Anterior cingulate cortex (tissue), 58 donors: ENCODE results near the gene NUTM2F.
"Not testable (repeated sequence)": the region's sequence is repeated elsewhere in the genome, so short reads cannot be mapped to it uniquely, and the experiment has no call there.

Source experiments
- DNase-seq, 58 donors: peaks; one replicate each; lab custom pipeline; 2025; lab: John Stamatoyannopoulos, UW

NUTM2F gene

DNA sequence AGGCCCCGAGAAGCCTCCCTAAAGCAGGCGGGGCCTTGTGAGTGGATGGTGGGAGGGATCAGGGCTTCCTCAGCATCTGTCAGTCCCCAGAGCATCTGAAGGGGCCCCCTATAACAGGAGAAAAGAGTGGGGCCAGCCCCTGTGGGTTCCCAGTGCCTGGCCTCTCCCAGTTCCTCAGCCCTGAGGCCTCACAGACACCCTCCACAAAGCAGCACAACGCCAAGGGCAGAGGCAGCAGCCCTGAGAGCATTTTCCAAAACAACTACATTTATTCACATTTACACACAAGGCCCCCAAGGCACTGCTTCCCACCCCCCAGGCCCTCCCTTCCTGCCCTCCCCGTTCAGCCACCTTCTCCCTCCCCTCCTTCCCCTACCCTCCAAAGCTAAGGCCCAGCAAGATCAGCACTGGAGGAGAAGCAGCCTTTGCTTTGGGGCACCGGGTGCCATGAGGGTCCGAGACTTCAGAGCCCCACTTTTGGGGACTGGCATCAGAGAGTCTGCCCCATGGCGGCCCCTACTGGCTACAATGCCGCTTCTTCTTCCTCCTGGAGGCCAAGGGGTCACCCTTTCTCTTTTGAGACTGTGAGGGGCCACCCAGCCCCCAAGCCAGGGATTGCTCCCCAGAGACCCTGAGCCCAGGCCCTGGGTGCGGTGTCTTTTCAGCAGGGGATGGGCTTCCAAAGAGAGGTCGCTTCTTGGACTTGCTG is 10.3 kb downstream of the NUTM2F start:
- DNase-seq = not testable (repeated sequence)

DNA sequence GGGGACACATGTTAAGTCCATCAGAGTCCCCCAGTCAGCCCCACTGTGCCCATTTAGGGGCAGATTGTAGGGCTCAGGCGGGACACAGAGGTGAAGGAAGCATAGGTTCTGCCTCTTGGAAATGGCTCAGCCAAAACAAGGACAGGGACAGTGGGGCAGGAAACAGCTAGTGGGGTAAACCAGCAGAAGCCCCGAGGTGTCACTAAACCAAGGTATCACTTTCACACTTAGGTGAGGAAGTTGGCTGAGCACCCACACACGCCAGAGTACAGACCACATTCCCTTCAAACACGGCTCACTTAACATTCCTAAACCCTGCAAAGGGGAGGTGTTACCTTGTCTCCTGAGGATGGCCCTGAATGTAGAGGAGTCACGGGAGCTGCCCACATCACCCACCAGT is 12.2 kb downstream of the NUTM2F start:
- not testable (repeated sequence) for DNase-seq

- not testable (repeated sequence) for DNase-seq
Measured at GRCh38 chr9:94315034-94315984, 13.1 kb downstream of the NUTM2F start.

DNA sequence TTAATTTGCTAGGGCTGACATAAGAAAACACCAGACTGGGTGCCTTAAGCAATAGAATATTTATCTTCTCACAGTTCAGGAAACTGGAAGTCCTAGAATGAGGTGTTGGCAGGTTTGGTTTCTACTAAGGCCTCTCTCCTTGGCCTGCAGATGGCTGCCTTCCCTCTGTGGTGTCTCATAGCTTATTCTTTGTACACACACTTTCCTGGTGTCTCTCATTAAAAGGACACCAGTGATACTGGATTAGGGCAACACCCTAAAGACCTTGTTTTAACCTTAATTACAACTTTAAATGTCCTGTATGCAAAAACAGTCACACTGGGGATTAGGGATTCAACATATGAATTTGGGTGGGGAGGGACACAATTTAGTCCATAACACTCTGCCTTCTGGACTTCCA is 25.1 kb downstream of the NUTM2F start:
- DNase-seq = no peak

DNA sequence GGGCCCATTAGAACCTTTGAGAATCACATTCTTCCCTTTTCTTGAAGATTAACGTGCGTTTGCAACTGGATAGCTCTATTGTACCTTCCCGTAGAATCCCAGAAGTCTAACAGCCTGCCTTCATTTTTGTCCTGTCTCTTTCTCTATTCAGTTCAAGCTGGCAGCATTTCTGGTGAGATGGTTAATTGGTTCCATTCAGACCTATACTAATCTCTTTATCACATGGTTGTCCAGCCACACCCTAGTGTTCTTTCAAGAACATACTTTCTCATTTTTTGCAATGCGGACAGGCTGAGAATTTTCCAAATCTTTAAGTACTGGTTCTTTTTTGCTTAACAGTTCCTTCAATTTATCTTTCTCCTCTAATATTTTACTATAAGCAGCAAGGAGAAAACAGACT is 26.0 kb downstream of the NUTM2F start:
- no peak for DNase-seq

DNA sequence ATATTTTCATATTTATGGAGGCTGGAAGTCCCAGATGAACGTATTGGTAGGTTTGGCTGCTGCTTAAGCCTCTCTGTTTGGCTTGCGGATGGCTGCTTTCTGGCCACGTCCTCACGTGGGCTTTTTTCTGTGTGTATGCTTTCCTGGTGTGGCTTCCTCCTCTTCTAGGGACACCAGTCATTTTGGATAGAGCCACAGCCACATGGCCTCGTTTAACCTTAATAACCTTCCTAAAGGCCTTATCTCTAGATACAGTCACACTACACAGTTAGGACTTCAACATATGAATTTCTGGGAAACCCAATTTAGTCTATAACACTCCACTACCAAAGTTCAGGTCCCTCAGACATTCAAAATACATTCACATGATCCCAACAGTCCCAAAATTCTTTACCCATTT is 26.9 kb downstream of the NUTM2F start:
- DNase-seq = no peak

DNA sequence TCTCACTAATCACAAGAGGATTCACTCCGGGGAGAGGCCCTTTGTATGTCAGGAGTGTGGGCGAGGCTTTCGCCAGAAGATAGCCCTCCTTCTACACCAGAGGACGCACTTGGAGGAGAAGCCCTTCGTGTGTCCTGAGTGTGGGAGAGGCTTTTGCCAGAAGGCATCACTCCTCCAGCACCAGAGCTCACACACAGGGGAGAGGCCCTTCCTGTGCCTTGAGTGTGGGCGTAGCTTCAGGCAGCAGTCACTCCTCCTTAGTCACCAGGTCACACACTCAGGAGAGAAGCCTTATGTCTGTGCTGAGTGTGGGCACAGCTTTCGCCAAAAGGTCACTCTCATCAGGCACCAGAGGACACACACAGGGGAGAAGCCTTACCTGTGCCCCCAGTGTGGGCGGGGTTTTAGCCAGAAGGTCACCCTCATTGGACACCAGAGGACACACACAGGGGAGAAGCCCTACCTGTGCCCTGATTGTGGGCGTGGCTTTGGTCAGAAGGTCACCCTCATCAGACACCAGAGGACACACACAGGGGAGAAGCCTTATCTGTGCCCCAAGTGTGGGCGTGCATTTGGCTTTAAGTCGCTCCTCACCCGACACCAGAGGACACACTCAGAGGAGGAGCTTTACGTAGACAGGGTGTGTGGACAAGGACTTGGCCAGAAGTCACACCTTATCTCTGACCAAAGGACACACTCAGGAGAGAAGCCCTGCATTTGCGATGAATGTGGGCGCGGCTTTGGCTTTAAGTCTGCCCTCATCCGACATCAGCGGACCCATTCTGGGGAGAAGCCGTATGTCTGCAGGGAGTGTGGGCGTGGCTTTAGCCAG is 27.8 kb downstream of the NUTM2F start:
- peak in 1 of 58 donors; percentile 5 for DNase-seq

- peak in 20 of 58 donors; percentile 5 to 66 (median 40) for DNase-seq
Measured at GRCh38 chr9:94298949-94299599, 29.4 kb downstream of the NUTM2F start.

DNA sequence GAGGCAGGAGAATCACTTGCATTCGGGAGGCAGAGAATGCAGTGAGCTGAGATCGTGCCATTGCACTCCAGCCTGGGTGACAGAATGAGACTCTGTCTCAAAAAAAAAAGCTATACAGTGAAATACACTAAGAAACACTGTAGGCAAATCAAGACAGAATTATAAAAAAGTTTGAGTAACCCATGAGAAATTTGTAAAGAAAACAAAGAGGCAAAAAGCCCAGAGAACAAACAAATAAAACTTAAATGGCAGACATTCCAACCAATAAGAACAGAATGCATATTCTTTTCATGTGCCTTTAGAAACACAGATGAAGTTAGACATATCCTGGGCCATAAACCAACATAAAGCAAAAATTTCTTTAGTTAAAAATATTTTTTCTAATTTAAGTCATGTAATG is 38.8 kb downstream of the NUTM2F start:
- DNase-seq = no peak

DNA sequence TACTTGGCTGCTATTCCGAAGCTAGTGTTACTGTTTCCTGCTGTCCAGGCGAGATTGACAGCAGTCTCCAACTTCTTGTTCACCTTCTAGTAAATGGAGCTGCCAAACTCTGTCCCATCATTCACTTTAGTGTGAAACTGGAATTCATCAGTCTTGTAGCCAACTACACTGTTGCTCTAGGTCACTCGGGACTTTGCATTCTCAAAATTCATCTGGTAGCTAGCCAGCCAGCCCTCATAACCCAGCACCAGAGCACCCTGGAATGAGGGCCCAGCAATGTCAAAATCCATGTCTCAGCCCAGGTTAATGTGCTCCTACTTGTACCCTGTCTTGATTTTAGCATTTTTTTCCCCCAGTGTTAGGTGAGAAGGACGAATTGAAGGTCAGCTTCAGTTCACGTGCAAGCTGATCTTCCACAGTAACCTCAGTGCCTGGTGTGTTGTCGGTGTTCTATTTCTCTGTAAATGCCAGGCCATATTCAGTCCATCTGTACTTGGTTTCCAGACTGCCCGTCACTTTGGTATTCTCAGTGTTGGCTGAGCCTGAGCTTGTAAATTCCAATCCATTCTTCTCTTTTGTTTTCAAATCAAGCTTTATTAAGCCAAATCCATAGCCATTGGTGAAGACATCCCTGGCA is 40.4 kb downstream of the NUTM2F start:
- DNase-seq = no peak

- no peak for DNase-seq
Measured at GRCh38 chr9:94286116-94286515, 42.3 kb downstream of the NUTM2F start.

GRCh38 chr9:94281101-94281500 is 47.3 kb downstream of the NUTM2F start:
- no peak for DNase-seq

GRCh38 chr9:94280409-94280989 is 47.9 kb downstream of the NUTM2F start:
- DNase-seq = no peak

GRCh38 chr9:94277885-94278536 is 50.4 kb downstream of the NUTM2F start:
- no peak for DNase-seq

DNA sequence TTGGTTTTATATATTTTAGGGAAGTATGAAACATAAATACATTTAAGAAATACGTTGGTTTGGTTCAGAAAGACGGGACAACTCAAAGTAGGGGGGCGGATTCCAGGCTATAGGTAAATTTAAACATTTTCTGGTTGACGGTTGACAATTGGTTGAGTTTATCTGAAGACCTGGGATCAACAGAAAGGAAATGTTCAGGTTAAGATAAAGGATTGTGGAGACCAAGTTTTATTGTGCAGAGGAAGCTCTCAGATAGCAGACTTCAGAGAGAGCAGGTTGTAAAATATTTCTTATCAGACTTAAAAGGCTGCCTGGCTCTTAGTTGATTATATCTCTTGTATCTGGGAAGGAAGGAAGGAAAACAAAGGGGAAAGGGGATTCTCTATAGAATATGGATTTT is 51.4 kb downstream of the NUTM2F start:
- not testable (repeated sequence) for DNase-seq

GRCh38 chr9:94270009-94270408 is 58.4 kb downstream of the NUTM2F start:
- no peak for DNase-seq

- DNase-seq = no peak
Measured at GRCh38 chr9:94269264-94269663, 59.2 kb downstream of the NUTM2F start.
